Measurements from ENCODE around the gene TRNAU1AP.

- TF ChIP-seq EZH2 (IDR thresholded peaks at IDR 0.05; ENCODE audit: low read length, missing control alignments) = no peak
- no peak for TF ChIP-seq CTCF (conservative IDR thresholded peaks at IDR 0.05 in 1 of 2, IDR thresholded peaks at IDR 0.05 in 1 of 2; ENCODE audit: low read depth in 1 of 2, low read length in 2 of 2)
These were observed 4.6 kb upstream of the TRNAU1AP start for GRCh38 chr1:28548318-28548717.

Data from fibroblast of lung (primary cell).